ENCODE data around the gene ZNF665. TPM values are rescaled to one million over a fixed set of nuclear protein-coding genes. Genes with fewer than 3 reads are reported as not detected.

Gene ZNF665
- total and polyA plus RNA-seq, 2 donors (not counting 1 experiment from before 2014, with no cell fraction given) = 12.8 to 16.3 TPM

DNA sequence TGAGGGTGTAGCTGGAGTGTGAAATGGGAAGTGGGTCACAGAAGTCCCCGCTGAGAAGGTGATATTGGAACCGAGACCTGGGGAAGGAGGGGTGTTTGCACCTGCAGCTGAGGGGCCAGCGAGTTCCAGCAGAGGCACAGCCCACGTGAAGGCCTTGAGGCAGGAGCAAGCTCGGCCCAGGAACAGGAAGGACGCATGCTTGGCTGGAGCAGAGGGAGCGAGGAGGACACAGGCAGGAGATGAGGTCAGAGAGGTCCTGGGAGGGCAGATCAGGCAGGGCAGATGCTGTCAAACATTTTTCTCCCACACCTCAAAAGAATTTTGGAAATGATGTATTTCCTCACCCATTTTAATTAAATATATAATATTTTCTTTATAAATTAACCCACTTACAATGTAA, 69.8 kb downstream of the ZNF665 start:
- Histone ChIP-seq H3K27ac (ENCODE audit: low read length in 2 of 2) (no peak overlapping the region), H3K9me3 (ENCODE audit: control extremely low read depth in 1 of 3, control insufficient read depth in 2 of 3, insufficient read depth in 1 of 3, low read length in 2 of 3) (peaks cover 2 to 30% (median 2%) of the 10 kb centered on the region in 3 donors), H3K4me2 (replicated peaks; ENCODE audit: low read depth, low read length, poor library complexity, severe bottlenecking) (no peak overlapping the region), H3K36me3 (replicated peaks in 1 of 2; ENCODE audit: control extremely low read depth in 1 of 2, control insufficient read depth in 1 of 2, extremely low read depth in 1 of 2, insufficient read depth in 2 of 2, low read length in 1 of 2) (no peaks in the 10 kb centered on the region), H3K79me2 (ENCODE audit: control insufficient read depth, insufficient read depth, low read length) (peaks cover 4% of the 10 kb centered on the region), H4K20me1 (ENCODE audit: control insufficient read depth, insufficient read depth, low read length, poor library complexity, severe bottlenecking) (no peaks in the 10 kb centered on the region), H3K9ac (ENCODE audit: low read length) (no peak overlapping the region), H2AFZ (ENCODE audit: insufficient read depth, low read depth, low read length, poor library complexity, severe bottlenecking) (no peak overlapping the region), H3K4me3 (ENCODE audit: control extremely low read depth in 1 of 5, extremely low read depth in 1 of 5, insufficient read depth in 1 of 5, low read depth in 2 of 5, low read length in 4 of 5) (no peak overlapping the region), H3K4me1 (ENCODE audit: control insufficient read depth in 2 of 2, insufficient read depth in 2 of 2, low read length in 2 of 2) (no peaks in the 10 kb centered on the region), H3K27me3 (replicated peaks in 1 of 4; ENCODE audit: control extremely low read depth in 1 of 4, control insufficient read depth in 3 of 4, insufficient read depth in 4 of 4, low read length in 3 of 4) (no peaks in the 10 kb centered on the region)
- intact Hi-C loops (cut with micrococcal nuclease) = no loop called here
- Mint-ChIP-seq H3K4me1 (no peaks in the 10 kb centered on the region), H3K27me3 (no peaks in the 10 kb centered on the region), H3K9me3 (ENCODE audit: insufficient read depth) (peaks cover 9% of the 10 kb centered on the region), H3K27ac (no peak overlapping the region), H3K4me3 (no peak overlapping the region)
- ChIA-PET CTCF (no interaction called here), POLR2A (no interaction called here)
- TF ChIP-seq, protein P1, sequence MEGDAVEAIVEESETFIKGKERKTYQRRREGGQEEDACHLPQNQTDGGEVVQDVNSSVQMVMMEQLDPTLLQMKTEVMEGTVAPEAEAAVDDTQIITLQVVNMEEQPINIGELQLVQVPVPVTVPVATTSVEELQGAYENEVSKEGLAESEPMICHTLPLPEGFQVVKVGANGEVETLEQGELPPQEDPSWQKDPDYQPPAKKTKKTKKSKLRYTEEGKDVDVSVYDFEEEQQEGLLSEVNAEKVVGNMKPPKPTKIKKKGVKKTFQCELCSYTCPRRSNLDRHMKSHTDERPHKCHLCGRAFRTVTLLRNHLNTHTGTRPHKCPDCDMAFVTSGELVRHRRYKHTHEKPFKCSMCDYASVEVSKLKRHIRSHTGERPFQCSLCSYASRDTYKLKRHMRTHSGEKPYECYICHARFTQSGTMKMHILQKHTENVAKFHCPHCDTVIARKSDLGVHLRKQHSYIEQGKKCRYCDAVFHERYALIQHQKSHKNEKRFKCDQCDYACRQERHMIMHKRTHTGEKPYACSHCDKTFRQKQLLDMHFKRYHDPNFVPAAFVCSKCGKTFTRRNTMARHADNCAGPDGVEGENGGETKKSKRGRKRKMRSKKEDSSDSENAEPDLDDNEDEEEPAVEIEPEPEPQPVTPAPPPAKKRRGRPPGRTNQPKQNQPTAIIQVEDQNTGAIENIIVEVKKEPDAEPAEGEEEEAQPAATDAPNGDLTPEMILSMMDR (IDR thresholded peaks at IDR 0.05) = no peak
- TF ChIP-seq EZH2 (IDR thresholded peaks at IDR 0.05; ENCODE audit: borderline replicate concordance, insufficient read depth, low read depth, low read length, poor library complexity, severe bottlenecking) = no peak
- 88% methylated on average over 6 of the region's 7 CpGs for WGBS (ENCODE audit: insufficient coverage)
- ATAC-seq (ENCODE audit: low read depth) = no peak
- DNase-seq = no peak

Other genes with a start within 250 kb of the ZNF665 start
- gene ZNF816, start 230.5 kb downstream of the ZNF665 start, total RNA-seq = 22.3 and 25.0 TPM in 2 replicates
- gene ZNF816, start 230.5 kb downstream of the ZNF665 start, polyA plus RNA-seq = 3.5 and 4.5 TPM in 2 replicates
- gene ERVV-1, start 179.4 kb downstream of the ZNF665 start, total RNA-seq = 0.49 TPM in 1 of 2 replicates, not detected in the other
- gene ERVV-1, start 179.4 kb downstream of the ZNF665 start, polyA plus RNA-seq = not detected in 2 replicates
- not detected in 2 replicates for gene ERVV-2, start 148.6 kb downstream of the ZNF665 start, total RNA-seq
- gene ERVV-2, start 148.6 kb downstream of the ZNF665 start, polyA plus RNA-seq = not detected in 2 replicates
- gene ZNF160, start 89.9 kb downstream of the ZNF665 start, total RNA-seq = 87.8 and 97.5 TPM in 2 replicates
- gene ZNF160, start 89.9 kb downstream of the ZNF665 start, polyA plus RNA-seq = 49.9 and 63.6 TPM in 2 replicates
- 6.7 and 8.2 TPM in 2 replicates for gene ZNF415, start 60.4 kb downstream of the ZNF665 start, total RNA-seq
- gene ZNF415, start 60.4 kb downstream of the ZNF665 start, polyA plus RNA-seq = 4.2 and 4.5 TPM in 2 replicates
- gene ZNF347, start 34.3 kb downstream of the ZNF665 start, total RNA-seq = 31.6 and 40.5 TPM in 2 replicates
- gene ZNF347, start 34.3 kb downstream of the ZNF665 start, polyA plus RNA-seq = 3.0 and 3.3 TPM in 2 replicates
- gene ZNF677, start 61.5 kb upstream of the ZNF665 start, total RNA-seq = 19.3 and 19.4 TPM in 2 replicates
- gene ZNF677, start 61.5 kb upstream of the ZNF665 start, polyA plus RNA-seq = 11.1 and 12.5 TPM in 2 replicates
- gene VN1R2, start 64.9 kb upstream of the ZNF665 start, total RNA-seq = not detected in 2 replicates
- not detected in 2 replicates for gene VN1R2, start 64.9 kb upstream of the ZNF665 start, polyA plus RNA-seq
- gene VN1R4, start 74.4 kb upstream of the ZNF665 start, total RNA-seq = not detected in 2 replicates
- not detected in 2 replicates for gene VN1R4, start 74.4 kb upstream of the ZNF665 start, polyA plus RNA-seq
- gene ZNF845, start 140.4 kb upstream of the ZNF665 start, total RNA-seq = 16.9 and 17.4 TPM in 2 replicates
- 2.3 and 2.4 TPM in 2 replicates for gene ZNF845, start 140.4 kb upstream of the ZNF665 start, polyA plus RNA-seq
- 33.8 and 34.3 TPM in 2 replicates for gene ZNF525, start 172.3 kb upstream of the ZNF665 start, total RNA-seq
- 7.5 and 12.9 TPM in 2 replicates for gene ZNF525, start 172.3 kb upstream of the ZNF665 start, polyA plus RNA-seq
- 24.0 and 26.6 TPM in 2 replicates for gene ZNF765, start 201.8 kb upstream of the ZNF665 start, total RNA-seq
- 5.3 and 10.7 TPM in 2 replicates for gene ZNF765, start 201.8 kb upstream of the ZNF665 start, polyA plus RNA-seq
- 14.9 and 18.9 TPM in 2 replicates for gene ZNF761, start 238.6 kb upstream of the ZNF665 start, total RNA-seq
- 10.4 and 12.1 TPM in 2 replicates for gene ZNF761, start 238.6 kb upstream of the ZNF665 start, polyA plus RNA-seq

Data from B cell (primary cell).